Lower lobe of right lung (tissue), 2 donors: ENCODE measurements around the gene WDR90. TPM values are rescaled to one million over a fixed set of nuclear protein-coding genes. Genes with fewer than 3 reads are reported as not detected.
A peak's percentile ranks its signal among the peaks of the same experiment; 100 is the strongest.

Source experiments
- ATAC-seq, 2 donors: fragments of 200-7000 bp; cut with Tn5 transposase; one replicate each; pipeline ENCODE4 v1.9.1; 2020 to 2022; ENCODE audit warnings: mild to moderate bottlenecking in 2 of 2, moderate library complexity in 2 of 2
- DNase-seq: peaks from one replicate; pipeline ENCODE4 v3.0.0-alpha.2; 2020
- H3K27ac ChIP-seq: fragments of 200-600 bp; one replicate; pipeline ENCODE4 v1.8.0; 2022
- H3K27me3 ChIP-seq: fragments of 200-600 bp; one replicate; pipeline ENCODE4 v1.8.0; 2022; ENCODE audit warnings: low read depth
- H3K36me3 ChIP-seq: fragments of 200-600 bp; one replicate; pipeline ENCODE4 v1.8.0; 2022; ENCODE audit warnings: mild to moderate bottlenecking
- H3K4me1 ChIP-seq: fragments of 200-600 bp; one replicate; pipeline ENCODE4 v1.8.0; 2022
- H3K4me3 ChIP-seq: fragments of 200-600 bp; one replicate; pipeline ENCODE4 v1.8.0; 2022; ENCODE audit warnings: mild to moderate bottlenecking
- H3K9me3 ChIP-seq: fragments of 200-600 bp; one replicate; pipeline ENCODE4 v1.8.0; 2022
- intact Hi-C: fragments of 100-400 bp; cut with DNase I; formaldehyde crosslinking; loops from one replicate; pipeline ENCODE4 v1.11.0; 2022
- total RNA-seq: library from RNA; stranded (reverse); fragmentation: NEBNext Ultra II Directional; extraction: Animal tissue kit (Norgen Biotek cat#: 25700); gene quantifications from one replicate; pipeline ENCODE4 v1.2.1, GENCODE V29; 2021
- TF ChIP-seq, protein P1 (sequence below): fragments of 200-600 bp; IDR thresholded peaks from one replicate; pipeline ENCODE4 v1.8.0; 2022; ENCODE audit warnings: antibody characterized with exemption, mild to moderate bottlenecking
- donor health status: DM: no; HTN: yes; CAD: no; lungs with severe emphysema.

Gene WDR90
- total RNA-seq, 1 donor from 2014 or later: 31.4 TPM

DNA sequence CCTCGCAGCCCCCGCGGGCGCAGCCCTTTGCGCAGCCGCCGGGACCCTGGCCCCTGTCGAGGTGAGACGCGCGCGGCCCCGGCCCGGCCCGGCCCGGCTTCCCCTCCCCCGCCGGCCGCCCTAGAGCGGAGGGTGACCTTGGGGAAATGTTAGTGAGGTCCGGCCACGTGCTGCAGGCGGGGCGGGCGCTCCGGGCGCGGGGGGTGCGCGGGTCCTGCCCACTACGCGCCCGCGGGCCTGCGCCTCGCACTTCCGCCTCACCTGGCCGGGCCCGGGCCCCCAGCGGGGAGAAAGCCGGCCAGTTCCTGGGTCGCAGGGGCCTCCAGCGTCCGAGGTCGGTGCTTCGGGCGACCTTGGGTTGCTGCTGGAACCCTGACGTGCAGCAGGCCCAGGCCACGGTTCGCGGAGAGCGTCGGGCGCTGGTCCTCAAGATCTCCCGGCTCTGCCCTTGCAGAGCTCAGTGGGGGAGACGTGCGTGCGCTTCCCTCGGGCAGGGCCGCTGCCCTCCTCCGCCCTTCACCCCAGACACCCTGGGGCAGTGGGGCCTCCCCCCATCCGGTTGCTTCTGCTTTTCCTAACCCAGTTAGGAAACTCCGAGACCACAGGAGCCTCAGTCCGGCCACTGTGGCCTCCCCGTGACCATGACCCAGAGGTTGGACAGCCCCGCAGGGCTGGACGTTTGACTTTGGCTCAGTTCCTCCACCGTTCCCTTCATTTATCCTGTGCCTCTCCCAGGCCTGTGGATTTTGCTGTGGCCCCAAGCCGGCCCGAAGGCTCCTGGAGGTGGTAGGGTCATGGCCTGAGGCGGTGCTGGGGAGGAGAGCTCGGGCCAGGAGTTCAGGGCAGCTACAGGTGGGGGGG is 6.7 kb upstream of the WDR90 start:
- H3K36me3 ChIP-seq: no peaks in the 10 kb centered on the region
- intact Hi-C loops: no loop called here
- DNase-seq (peak; percentile 85), ATAC-seq (peak; percentile 71 to 76)
- H3K4me3 ChIP-seq: peak overlapping the region; percentile 86
- H3K27me3 ChIP-seq: no peaks in the 10 kb centered on the region
- peak overlapping the region; percentile 89 for H3K27ac ChIP-seq
- no peaks in the 10 kb centered on the region for H3K9me3 ChIP-seq
- TF ChIP-seq, protein P1, sequence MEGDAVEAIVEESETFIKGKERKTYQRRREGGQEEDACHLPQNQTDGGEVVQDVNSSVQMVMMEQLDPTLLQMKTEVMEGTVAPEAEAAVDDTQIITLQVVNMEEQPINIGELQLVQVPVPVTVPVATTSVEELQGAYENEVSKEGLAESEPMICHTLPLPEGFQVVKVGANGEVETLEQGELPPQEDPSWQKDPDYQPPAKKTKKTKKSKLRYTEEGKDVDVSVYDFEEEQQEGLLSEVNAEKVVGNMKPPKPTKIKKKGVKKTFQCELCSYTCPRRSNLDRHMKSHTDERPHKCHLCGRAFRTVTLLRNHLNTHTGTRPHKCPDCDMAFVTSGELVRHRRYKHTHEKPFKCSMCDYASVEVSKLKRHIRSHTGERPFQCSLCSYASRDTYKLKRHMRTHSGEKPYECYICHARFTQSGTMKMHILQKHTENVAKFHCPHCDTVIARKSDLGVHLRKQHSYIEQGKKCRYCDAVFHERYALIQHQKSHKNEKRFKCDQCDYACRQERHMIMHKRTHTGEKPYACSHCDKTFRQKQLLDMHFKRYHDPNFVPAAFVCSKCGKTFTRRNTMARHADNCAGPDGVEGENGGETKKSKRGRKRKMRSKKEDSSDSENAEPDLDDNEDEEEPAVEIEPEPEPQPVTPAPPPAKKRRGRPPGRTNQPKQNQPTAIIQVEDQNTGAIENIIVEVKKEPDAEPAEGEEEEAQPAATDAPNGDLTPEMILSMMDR: no peak
- H3K4me1 ChIP-seq: peaks cover 47% of the 10 kb centered on the region

DNA sequence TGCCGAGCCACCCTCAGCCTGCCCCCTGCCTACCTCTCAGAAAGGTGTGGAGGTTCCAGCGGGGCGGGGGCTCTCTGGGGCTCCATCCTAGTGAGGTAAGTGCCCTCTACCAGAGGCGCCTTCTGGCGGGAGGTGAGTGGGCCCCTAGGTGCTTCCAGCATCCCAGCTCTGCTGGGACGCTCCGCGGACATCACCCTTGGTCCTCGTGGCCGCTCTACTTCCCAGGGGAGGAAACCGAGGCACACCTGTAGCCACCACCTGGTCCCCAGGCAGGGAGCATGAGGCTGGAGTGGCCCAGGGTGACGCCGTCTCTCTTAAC is 6.2 kb upstream of the WDR90 start:
- H3K4me1 ChIP-seq: peaks cover 47% of the 10 kb centered on the region
- H3K9me3 ChIP-seq: no peaks in the 10 kb centered on the region
- TF ChIP-seq, protein P1: no peak
- H3K27ac ChIP-seq: peak overlapping the region; percentile 89
- H3K27me3 ChIP-seq: no peaks in the 10 kb centered on the region
- peak overlapping the region; percentile 86 for H3K4me3 ChIP-seq
- H3K36me3 ChIP-seq: no peaks in the 10 kb centered on the region
- DNase-seq (no peak), ATAC-seq (no peak)
- intact Hi-C loops: no loop called here

- Histone ChIP-seq H3K27me3 (no peaks in the 10 kb centered on the region), H3K27ac (no peak overlapping the region), H3K4me1 (peaks cover 53% of the 10 kb centered on the region), H3K4me3 (no peak overlapping the region), H3K36me3 (no peaks in the 10 kb centered on the region), H3K9me3 (no peaks in the 10 kb centered on the region)
- no peak for ATAC-seq
- no peak for DNase-seq
- intact Hi-C loops: no loop called here
- TF ChIP-seq, protein P1: no peak
Measured at GRCh38 chr16:644556-644955, 4.6 kb upstream of the WDR90 start.

DNA sequence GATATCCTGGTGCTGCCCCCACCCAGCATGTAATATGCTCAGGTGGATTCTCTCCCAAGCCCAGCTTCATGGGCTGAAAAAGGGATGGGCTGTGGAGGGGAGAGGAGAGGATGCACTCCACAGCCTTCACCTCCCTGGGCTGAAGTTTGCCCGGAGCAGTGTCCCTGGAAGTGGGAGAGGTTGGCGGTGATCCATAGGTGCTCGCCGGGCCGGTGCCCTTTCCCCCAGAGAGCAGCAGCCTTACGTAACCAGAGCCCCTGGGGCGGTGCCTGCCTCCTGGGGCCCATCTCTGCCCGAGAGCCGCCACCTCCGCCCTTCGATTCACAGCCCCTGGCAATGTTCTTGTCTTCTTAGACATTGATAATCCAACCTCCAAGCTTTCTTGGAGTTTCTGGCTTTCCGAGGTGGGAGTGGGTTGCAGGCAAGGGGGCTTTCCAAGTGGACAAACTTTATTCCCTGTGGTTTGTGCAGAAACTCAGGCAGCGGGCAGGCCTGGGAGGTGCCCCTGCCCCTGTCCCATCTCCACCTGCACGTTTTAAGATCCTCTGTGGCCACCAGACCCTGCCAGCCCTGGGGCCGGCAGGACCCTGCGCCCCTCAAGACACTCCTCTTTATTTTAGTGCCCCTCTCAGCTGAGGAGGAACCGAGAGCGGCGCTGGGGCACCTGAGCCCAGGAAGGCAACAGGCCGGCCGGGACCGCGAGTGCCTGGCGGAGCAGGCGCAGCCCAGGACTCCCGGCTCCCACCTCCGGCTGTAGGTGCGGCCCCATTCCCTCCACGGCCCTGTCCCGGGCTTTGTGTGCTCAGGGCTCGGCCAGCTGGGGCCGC is 3.1 kb upstream of the WDR90 start:
- Histone ChIP-seq H3K36me3 (no peaks in the 10 kb centered on the region), H3K27ac (peak overlapping the region; percentile 53), H3K9me3 (no peaks in the 10 kb centered on the region), H3K27me3 (no peaks in the 10 kb centered on the region), H3K4me3 (no peak overlapping the region), H3K4me1 (peaks cover 62% of the 10 kb centered on the region)
- TF ChIP-seq, protein P1: no peak
- intact Hi-C loops: no loop called here
- ATAC-seq (no peak), DNase-seq (peak; percentile 76)

GRCh38 chr16:646679-647172 is 2.4 kb upstream of the WDR90 start:
- DNase-seq: no peak
- Histone ChIP-seq H3K36me3 (no peaks in the 10 kb centered on the region), H3K4me1 (peaks cover 62% of the 10 kb centered on the region), H3K27ac (peak overlapping the region; percentile 53), H3K9me3 (no peaks in the 10 kb centered on the region), H3K27me3 (no peaks in the 10 kb centered on the region), H3K4me3 (no peak overlapping the region)
- ATAC-seq: no peak
- TF ChIP-seq, protein P1: no peak
- intact Hi-C loops: no loop called here
